GM23338 (cell line): ENCODE measurements around the gene EPHX1.

Experiments used
- EZH2 ChIP-seq: fragments of 200-600 bp; sonication (generic); IDR thresholded peaks from one replicate; pipeline ENCODE4 v1.8.0; 2017; ENCODE audit warnings: antibody characterized with exemption, mild to moderate bottlenecking, low read depth; ENCODE audit not compliant: unreplicated experiment
- STAT1 ChIP-seq: IDR thresholded peaks from one replicate; pipeline ENCODE4 v1.6.1; 2016; ENCODE audit warnings: antibody characterized with exemption; ENCODE audit not compliant: unreplicated experiment
- TF ChIP-seq, protein P1 (sequence below), 2 experiments: fragments of 200-600 bp in 1 of 2; sonication (generic) in 1 of 2; conservative IDR thresholded peaks; 2 replicates each; pipeline versions ENCODE4 v1.5.1 to v1.6.1; 2016 to 2017; ENCODE audit warnings: antibody characterized with exemption in 2 of 2, low read depth in 2 of 2, mild to moderate bottlenecking in 2 of 2, moderate library complexity in 1 of 2
- TF ChIP-seq, protein P2 (sequence below): IDR thresholded peaks from 2 replicates; pipeline ENCODE4 v1.6.1; 2016; ENCODE audit warnings: antibody characterized with exemption

DNA sequence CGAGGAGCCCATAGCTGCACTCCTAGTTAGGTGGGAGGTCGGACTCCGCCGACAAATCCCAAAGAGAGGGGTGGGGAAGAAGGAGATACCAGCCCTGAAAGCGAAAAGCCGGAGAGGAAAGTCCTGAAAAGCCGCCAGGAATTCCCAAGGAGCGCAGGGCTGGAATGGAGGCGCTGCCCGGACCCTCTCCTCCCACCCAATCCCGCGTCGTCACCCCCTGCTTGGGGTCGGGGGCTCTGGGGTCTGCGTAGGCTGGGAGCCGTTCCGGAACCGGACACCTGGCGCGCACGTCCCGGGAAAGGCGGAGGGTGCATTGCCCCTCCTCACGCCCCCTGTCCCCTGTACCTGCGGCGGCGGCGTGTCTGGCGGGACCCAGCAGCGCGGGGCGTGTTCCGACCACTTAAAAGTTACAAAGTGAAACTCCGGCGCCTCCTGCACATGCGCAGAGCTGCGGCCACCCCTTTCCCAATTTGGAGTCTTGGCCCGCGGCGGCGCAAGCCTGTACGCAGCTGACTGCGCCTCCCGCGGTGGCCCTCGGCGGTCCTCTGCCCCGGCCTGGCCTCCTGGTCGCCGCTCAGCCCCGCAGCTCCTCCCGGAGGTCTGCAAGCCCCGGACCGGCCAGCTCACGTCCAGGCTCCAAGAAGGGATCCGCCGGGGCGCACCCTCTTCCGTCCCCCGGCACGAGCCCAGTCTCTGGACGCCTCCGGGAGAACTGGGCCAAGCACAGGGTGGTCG is 72.2 kb downstream of the EPHX1 start, which contains the start of gene TMEM63A:
- TF ChIP-seq EZH2 (no peak), STAT1 (no peak)
- TF ChIP-seq, protein P1, sequence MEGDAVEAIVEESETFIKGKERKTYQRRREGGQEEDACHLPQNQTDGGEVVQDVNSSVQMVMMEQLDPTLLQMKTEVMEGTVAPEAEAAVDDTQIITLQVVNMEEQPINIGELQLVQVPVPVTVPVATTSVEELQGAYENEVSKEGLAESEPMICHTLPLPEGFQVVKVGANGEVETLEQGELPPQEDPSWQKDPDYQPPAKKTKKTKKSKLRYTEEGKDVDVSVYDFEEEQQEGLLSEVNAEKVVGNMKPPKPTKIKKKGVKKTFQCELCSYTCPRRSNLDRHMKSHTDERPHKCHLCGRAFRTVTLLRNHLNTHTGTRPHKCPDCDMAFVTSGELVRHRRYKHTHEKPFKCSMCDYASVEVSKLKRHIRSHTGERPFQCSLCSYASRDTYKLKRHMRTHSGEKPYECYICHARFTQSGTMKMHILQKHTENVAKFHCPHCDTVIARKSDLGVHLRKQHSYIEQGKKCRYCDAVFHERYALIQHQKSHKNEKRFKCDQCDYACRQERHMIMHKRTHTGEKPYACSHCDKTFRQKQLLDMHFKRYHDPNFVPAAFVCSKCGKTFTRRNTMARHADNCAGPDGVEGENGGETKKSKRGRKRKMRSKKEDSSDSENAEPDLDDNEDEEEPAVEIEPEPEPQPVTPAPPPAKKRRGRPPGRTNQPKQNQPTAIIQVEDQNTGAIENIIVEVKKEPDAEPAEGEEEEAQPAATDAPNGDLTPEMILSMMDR (conservative IDR thresholded peaks at IDR 0.05; ENCODE audit: low read depth in 2 of 2) = peak in 1 of 2 experiments; percentile 26; a peak in 1 of 4 replicates
- TF ChIP-seq, protein P2, sequence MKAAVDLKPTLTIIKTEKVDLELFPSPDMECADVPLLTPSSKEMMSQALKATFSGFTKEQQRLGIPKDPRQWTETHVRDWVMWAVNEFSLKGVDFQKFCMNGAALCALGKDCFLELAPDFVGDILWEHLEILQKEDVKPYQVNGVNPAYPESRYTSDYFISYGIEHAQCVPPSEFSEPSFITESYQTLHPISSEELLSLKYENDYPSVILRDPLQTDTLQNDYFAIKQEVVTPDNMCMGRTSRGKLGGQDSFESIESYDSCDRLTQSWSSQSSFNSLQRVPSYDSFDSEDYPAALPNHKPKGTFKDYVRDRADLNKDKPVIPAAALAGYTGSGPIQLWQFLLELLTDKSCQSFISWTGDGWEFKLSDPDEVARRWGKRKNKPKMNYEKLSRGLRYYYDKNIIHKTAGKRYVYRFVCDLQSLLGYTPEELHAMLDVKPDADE = no peak
